GM19452 (cell line): ENCODE results near the gene OR52E2.

Experiments
- ATAC-seq: cut with Tn5 transposase; IDR thresholded peaks from one replicate; pipeline ENCODE4 v1.9.1; 2021; ENCODE audit not compliant: unreplicated experiment

The OR52E2 gene

GRCh38 chr11:5021996-5022395, 37.4 kb downstream of the OR52E2 start:
- no peak for ATAC-seq

- ATAC-seq, result no peak
Measured at GRCh38 chr11:5013012-5013411, 46.4 kb downstream of the OR52E2 start.

- ATAC-seq, result no peak
Measured at GRCh38 chr11:5011254-5011653, 48.2 kb downstream of the OR52E2 start.
